ENCODE measurements around the gene OR7C1.

- no peak for TF ChIP-seq RFX5 (IDR thresholded peaks at IDR 0.05; ENCODE audit: borderline replicate concordance, low read depth, low read length)
- no peak for TF ChIP-seq POLR2A (IDR thresholded peaks at IDR 0.05; ENCODE audit: control extremely low read depth in 1 of 2, low read depth in 2 of 2, low read length in 2 of 2)
- TF ChIP-seq BRCA1 (IDR thresholded peaks at IDR 0.05; ENCODE audit: low read depth, low read length): no peak
- TF ChIP-seq, protein P1, sequence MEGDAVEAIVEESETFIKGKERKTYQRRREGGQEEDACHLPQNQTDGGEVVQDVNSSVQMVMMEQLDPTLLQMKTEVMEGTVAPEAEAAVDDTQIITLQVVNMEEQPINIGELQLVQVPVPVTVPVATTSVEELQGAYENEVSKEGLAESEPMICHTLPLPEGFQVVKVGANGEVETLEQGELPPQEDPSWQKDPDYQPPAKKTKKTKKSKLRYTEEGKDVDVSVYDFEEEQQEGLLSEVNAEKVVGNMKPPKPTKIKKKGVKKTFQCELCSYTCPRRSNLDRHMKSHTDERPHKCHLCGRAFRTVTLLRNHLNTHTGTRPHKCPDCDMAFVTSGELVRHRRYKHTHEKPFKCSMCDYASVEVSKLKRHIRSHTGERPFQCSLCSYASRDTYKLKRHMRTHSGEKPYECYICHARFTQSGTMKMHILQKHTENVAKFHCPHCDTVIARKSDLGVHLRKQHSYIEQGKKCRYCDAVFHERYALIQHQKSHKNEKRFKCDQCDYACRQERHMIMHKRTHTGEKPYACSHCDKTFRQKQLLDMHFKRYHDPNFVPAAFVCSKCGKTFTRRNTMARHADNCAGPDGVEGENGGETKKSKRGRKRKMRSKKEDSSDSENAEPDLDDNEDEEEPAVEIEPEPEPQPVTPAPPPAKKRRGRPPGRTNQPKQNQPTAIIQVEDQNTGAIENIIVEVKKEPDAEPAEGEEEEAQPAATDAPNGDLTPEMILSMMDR (IDR thresholded peaks at IDR 0.05; ENCODE audit: control extremely low read depth in 1 of 3, insufficient read depth in 1 of 3, low read depth in 1 of 3, low read length in 3 of 3): peak; percentile 84 to 93 (median 92)
- TF ChIP-seq CHD2 (IDR thresholded peaks at IDR 0.05; ENCODE audit: low read length): no peak
- TF ChIP-seq CEBPB (IDR thresholded peaks at IDR 0.05; ENCODE audit: low read depth, low read length): no peak
- TF ChIP-seq JUN (IDR thresholded peaks at IDR 0.05; ENCODE audit: low read depth, low read length): no peak
- TF ChIP-seq SRF (IDR thresholded peaks at IDR 0.05; ENCODE audit: low read depth, low read length): no peak
- no peak for TF ChIP-seq NRF1 (IDR thresholded peaks at IDR 0.05; ENCODE audit: low read depth, low read length)
Observed at GRCh38 chr19:14786421-14786851, 48.5 kb downstream of the OR7C1 start.

Data from H1 (cell line).